K562 (cell line): ENCODE results near the gene ZBTB43. TPM values are rescaled to one million over a fixed set of nuclear protein-coding genes. Genes with fewer than 3 reads are reported as not detected.
A peak's percentile ranks its signal among the peaks of the same experiment; 100 is the strongest.

Source experiments
- ATAC-seq: fragments of 200-7000 bp; cut with Tn5 transposase; 3 replicates; pipeline ENCODE4 v1.9.1; 2020; ENCODE audit warnings: moderate library complexity
- BruUV-seq: library from RNA; stranded (reverse); fragments of 400-500 nt; replicated peaks from 2 replicates; lab custom pipeline; 2021; lab: Mats Ljungman, UMichigan
- CTCF ChIA-PET: fragments of 300-600 bp; formaldehyde crosslinking; extraction: SDS; loops from one replicate; lab custom pipeline; 2021; ENCODE audit warnings: low intra/inter-chr PET ratio; lab: Yijun Ruan, JAX
- POLR2A ChIA-PET: fragments of 300-600, 350-650 bp; sonication (Branson Sonifier 250); formaldehyde crosslinking; extraction: SDS; loops from one replicate; lab custom pipeline; 2021; ENCODE audit warnings: antibody characterized with exemption, inconsistent platforms; lab: Yijun Ruan, JAX
- DNase-seq, 4 experiments: peaks; one replicate each; pipeline versions ENCODE4 v3.0.0 to v3.0.0-alpha.2; 2011 to 2018; ENCODE audit warnings: low spot score in 3 of 4, mixed read lengths in 3 of 4; ENCODE audit errors: extremely low read depth in 1 of 4
- FAIRE-seq: peaks from 2 replicates; lab custom pipeline; 2011; peaks lifted over from hg19 to GRCh38; lab: Jason Lieb, UNC
- H2AFZ ChIP-seq: 2 replicates; pipeline ENCODE4 v1.6.0; 2011; ENCODE audit warnings: low read depth, low read length, control low read depth, inconsistent platforms
- H3K27ac ChIP-seq: fragments of 200-600 bp; 3 replicates; pipeline ENCODE4 v1.8.0; 2011; ENCODE audit warnings: low read depth, mild to moderate bottlenecking, control low read depth, inconsistent platforms, low read length, moderate library complexity, mixed read lengths; ENCODE audit errors: extremely low read depth
- H3K27me3 ChIP-seq, 2 experiments: fragments of 300-600 bp in 1 of 2; 2 replicates in 1 of 2; 3 replicates in 1 of 2; pipeline versions ENCODE4 v1.6.0 to v1.8.0; 2011; ENCODE audit warnings: inconsistent platforms in 2 of 2, low read length in 2 of 2, mild to moderate bottlenecking in 1 of 2, mixed read lengths in 1 of 2, moderate library complexity in 1 of 2; ENCODE audit not compliant: control insufficient read depth in 2 of 2, insufficient read depth in 2 of 2
- H3K36me3 ChIP-seq: fragments of 300-600 bp; 3 replicates; pipeline ENCODE4 v1.8.0; 2011; ENCODE audit warnings: mild to moderate bottlenecking, low read length, inconsistent platforms; ENCODE audit not compliant: control insufficient read depth, insufficient read depth
- H3K4me1 ChIP-seq, 2 experiments: fragments of 200-600 bp in 1 of 2; replicated peaks in 1 of 2; 2 replicates in 1 of 2; 3 replicates in 1 of 2; pipeline versions ENCODE4 v1.5.1 to v1.8.0; 2011; ENCODE audit warnings: inconsistent platforms in 2 of 2, low read length in 2 of 2, mild to moderate bottlenecking in 1 of 2, mixed read lengths in 1 of 2, moderate library complexity in 1 of 2; ENCODE audit not compliant: control insufficient read depth in 2 of 2, insufficient read depth in 2 of 2
- H3K4me2 ChIP-seq: 2 replicates; pipeline ENCODE4 v1.6.1; 2011; ENCODE audit warnings: low read length, control low read depth, inconsistent platforms, mixed read lengths; ENCODE audit not compliant: insufficient read depth
- H3K4me3 ChIP-seq: fragments of 200-600 bp; sonication (generic), shearing (Covaris generic); 2 replicates; pipeline ENCODE4 v1.5.1; 2016; ENCODE audit warnings: control low read depth, inconsistent platforms
- H3K79me2 ChIP-seq: fragments of 200-600 bp; 3 replicates; pipeline ENCODE4 v1.8.0; 2011; ENCODE audit warnings: low read length, inconsistent platforms; ENCODE audit not compliant: control insufficient read depth, insufficient read depth
- H3K9ac ChIP-seq, 2 experiments: 2 replicates each; pipeline versions ENCODE4 v1.6.0 to v1.6.1; 2011; ENCODE audit warnings: low read depth in 2 of 2, low read length in 2 of 2, control low read depth in 1 of 2, inconsistent platforms in 1 of 2, mild to moderate bottlenecking in 1 of 2, mixed read lengths in 1 of 2; ENCODE audit not compliant: insufficient read depth in 1 of 2
- H3K9me1 ChIP-seq: one replicate; pipeline ENCODE4 v1.6.0; 2011; ENCODE audit warnings: inconsistent platforms, mild to moderate bottlenecking, low read length, moderate library complexity; ENCODE audit not compliant: control insufficient read depth, insufficient read depth
- H3K9me3 ChIP-seq: replicated peaks from 2 replicates; pipeline ENCODE4 v1.5.1; 2011; ENCODE audit warnings: low read depth, low read length, inconsistent platforms; ENCODE audit not compliant: control insufficient read depth, insufficient read depth
- H4K20me1 ChIP-seq: replicated peaks from 2 replicates; pipeline ENCODE4 v1.6.1; 2011; ENCODE audit warnings: low read length, inconsistent platforms, mixed read lengths; ENCODE audit not compliant: control insufficient read depth, insufficient read depth
- BCLAF1 ChIP-seq, 2 experiments: fragments of 450-650 bp in 1 of 2; IDR thresholded peaks; 2 replicates each; pipeline ENCODE4 v1.6.1; 2011 to 2017; ENCODE audit warnings: low read depth in 2 of 2, antibody characterized with exemption in 1 of 2, borderline replicate concordance in 1 of 2, low read length in 1 of 2, mild to moderate bottlenecking in 1 of 2, mixed read lengths in 1 of 2; ENCODE audit not compliant: control insufficient read depth in 1 of 2
- C11orf30 ChIP-seq: fragments of 450-650 bp; IDR thresholded peaks from 2 replicates; pipeline ENCODE4 v1.6.1; 2016; ENCODE audit warnings: low read depth, mild to moderate bottlenecking
- KAT2B ChIP-seq: IDR thresholded peaks from one replicate; pipeline ENCODE4 v1.6.1; 2012; ENCODE audit warnings: low read depth, mild to moderate bottlenecking, control low read depth, inconsistent platforms, low read length, moderate library complexity
- MAFF ChIP-seq: IDR thresholded peaks from 2 replicates; pipeline ENCODE4 v1.6.1; 2012; ENCODE audit warnings: low read length, improper control_type of control experiment
- MAFG ChIP-seq: fragments of 450-650 bp; conservative IDR thresholded peaks from 2 replicates; pipeline ENCODE4 v1.6.1; 2016; ENCODE audit warnings: missing genetic modification characterization, missing compliant biosample characterization
- STAT5A ChIP-seq: IDR thresholded peaks from 2 replicates; pipeline ENCODE4 v1.6.1; 2012; ENCODE audit warnings: low read length, inconsistent platforms, borderline replicate concordance
- TEAD2 ChIP-seq: fragments of 450-650 bp; IDR thresholded peaks from 2 replicates; pipeline ENCODE4 v1.6.1; 2016; ENCODE audit warnings: missing genetic modification characterization, control low read depth, missing compliant biosample characterization
- TFAM ChIP-seq: fragments of 250-450 bp; sonication (Bioruptor Pico); conservative IDR thresholded peaks from 2 replicates; pipeline ENCODE4 v1.5.0; 2021; ENCODE audit warnings: mild to moderate bottlenecking, moderate library complexity
- ZNF512 ChIP-seq: IDR thresholded peaks from 2 replicates; pipeline ENCODE4 v1.6.1; 2016; ENCODE audit warnings: missing genetic modification characterization, missing compliant biosample characterization
- ZSCAN32 ChIP-seq: fragments of 450-650 bp; formaldehyde crosslinking; IDR thresholded peaks from 2 replicates; pipeline ENCODE4 v1.4.0; 2020; ENCODE audit warnings: mild to moderate bottlenecking, moderate library complexity
- WGBS: fragments of 100-300 bp; shearing (Covaris generic); methylation state at CpG from one replicate; pipeline ENCODE4 v1.1.6; 2016; ENCODE audit warnings: low coverage, mixed read lengths; ENCODE audit not compliant: insufficient coverage; ENCODE audit errors: missing lambda C conversion rate; 5-methylcytosine and 5-hydroxymethylcytosine counted together
- in situ Hi-C: fragments of 300-500 bp; cut with MboI; formaldehyde crosslinking; loops from 4 replicates; pipeline ENCODE4 v1.15.0; 2018; ENCODE audit warnings: inconsistent platforms, mixed read lengths
- intact Hi-C: fragments of 100-400 bp; cut with micrococcal nuclease; formaldehyde crosslinking; loops from 2 replicates; pipeline ENCODE4 v1.14.2; 2022
- polyA plus RNA-seq, 8 experiments: library from polyadenylated mRNA; depleted of rRNA in 4 of 8; stranded (reverse) in 5 of 8; unstranded in 3 of 8; fragments of >200 nt; fragmentation: Nextera tagmentation in 2 of 8; fragmentation: Illumina TruSeq in 1 of 8; extraction: Ambion mirVana in 2 of 8; extraction: Trizol in 1 of 8; gene quantifications; 2 replicates each; pipeline versions ENCODE4 v1.2.1 to v1.2.3, GENCODE V29; 2011 to 2014; ENCODE audit warnings: inconsistent platforms in 1 of 8, missing spikeins in 1 of 8
- total RNA-seq, 7 experiments: library from RNA; depleted of rRNA in 6 of 7; stranded (reverse); fragments of >200 nt in 6 of 7; fragmentation: Illumina TruSeq in 2 of 7; extraction: Trizol in 2 of 7; gene quantifications; 2 replicates each; pipeline versions ENCODE4 v1.2.1 to v1.2.3, GENCODE V29; 2011 to 2021; ENCODE audit warnings: low replicate concordance in 1 of 7
- TF ChIP-seq, protein P1 (sequence below): IDR thresholded peaks from 2 replicates; pipeline ENCODE4 v1.6.1; 2012; ENCODE audit warnings: low read depth, low read length, improper control_type of control experiment, borderline replicate concordance
- TF ChIP-seq, protein P2 (sequence below): fragments of 450-650 bp; IDR thresholded peaks from 2 replicates; pipeline ENCODE4 v1.6.1; 2016; ENCODE audit warnings: mild to moderate bottlenecking

Gene ZBTB43
- total and polyA plus RNA-seq, 9 of the 15 experiments (the other 6 are each of a cell fraction or from before 2014, with no cell fraction given), result 3.9 to 17.2 (median 9.1) TPM

GRCh38 chr9:126875756-126876510, 71.1 kb downstream of the ZBTB43 start:
- Histone ChIP-seq H4K20me1 (no peaks in the 10 kb centered on the region; the same call in 1 of the 2 replicates), H3K27ac (no peak overlapping the region), H3K9me3 (no peaks in the 10 kb centered on the region), H3K9me1 (no peaks in the 10 kb centered on the region), H3K9ac (no peak overlapping the region), H2AFZ (no peak overlapping the region), H3K4me3 (no peak overlapping the region), H3K4me2 (no peak overlapping the region), H3K27me3 (no peaks in the 10 kb centered on the region), H3K36me3 (peaks cover 23% of the 10 kb centered on the region), H3K79me2 (peaks cover 24% of the 10 kb centered on the region; the same call in 2 of the 3 replicates), H3K4me1 (peaks cover 3 to 7% of the 10 kb centered on the region in 2 experiments; a peak in 1 of 5 replicates)
- 39% methylated on average over 3 of the region's 4 CpGs for WGBS
- DNase-seq (no peak), ATAC-seq (no peak), FAIRE-seq (peak; percentile 35)
- in situ Hi-C loops, result no loop called here
- ChIA-PET POLR2A (no interaction called here), CTCF (no interaction called here)
- no TSS peak for BruUV-seq
- intact Hi-C loops, result no loop called here
- TF ChIP-seq MAFF (peak; percentile 61), MAFG (tag) (0 out of 2 replicates have a peak, but pooled peaks have one; percentile 36), ZNF512 (tag) (no peak), BCLAF1 (IDR thresholded peaks at IDR 0.05; ENCODE audit: borderline replicate concordance in 1 of 2, control insufficient read depth in 1 of 2, low read depth in 2 of 2, low read length in 1 of 2) (no peak), KAT2B (no peak), TFAM (CRISPR knock-in tag) (no peak), C11orf30 (peak; percentile 50; the same call in 1 of the 2 replicates), TEAD2 (tag) (no peak), STAT5A (no peak), ZSCAN32 (CRISPR knock-in tag) (no peak)
- TF ChIP-seq, protein P1, sequence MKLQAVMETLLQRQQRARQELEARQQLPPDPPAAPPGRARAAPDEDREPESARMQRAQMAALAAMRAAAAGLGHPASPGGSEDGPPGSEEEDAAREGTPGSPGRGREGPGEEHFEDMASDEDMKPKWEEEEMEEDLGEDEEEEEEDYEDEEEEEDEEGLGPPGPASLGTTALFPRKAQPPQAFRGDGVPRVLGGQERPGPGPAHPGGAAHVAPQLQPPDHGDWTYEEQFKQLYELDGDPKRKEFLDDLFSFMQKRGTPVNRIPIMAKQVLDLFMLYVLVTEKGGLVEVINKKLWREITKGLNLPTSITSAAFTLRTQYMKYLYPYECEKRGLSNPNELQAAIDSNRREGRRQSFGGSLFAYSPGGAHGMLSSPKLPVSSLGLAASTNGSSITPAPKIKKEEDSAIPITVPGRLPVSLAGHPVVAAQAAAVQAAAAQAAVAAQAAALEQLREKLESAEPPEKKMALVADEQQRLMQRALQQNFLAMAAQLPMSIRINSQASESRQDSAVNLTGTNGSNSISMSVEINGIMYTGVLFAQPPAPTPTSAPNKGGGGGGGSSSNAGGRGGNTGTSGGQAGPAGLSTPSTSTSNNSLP, result no peak
- TF ChIP-seq, protein P2, sequence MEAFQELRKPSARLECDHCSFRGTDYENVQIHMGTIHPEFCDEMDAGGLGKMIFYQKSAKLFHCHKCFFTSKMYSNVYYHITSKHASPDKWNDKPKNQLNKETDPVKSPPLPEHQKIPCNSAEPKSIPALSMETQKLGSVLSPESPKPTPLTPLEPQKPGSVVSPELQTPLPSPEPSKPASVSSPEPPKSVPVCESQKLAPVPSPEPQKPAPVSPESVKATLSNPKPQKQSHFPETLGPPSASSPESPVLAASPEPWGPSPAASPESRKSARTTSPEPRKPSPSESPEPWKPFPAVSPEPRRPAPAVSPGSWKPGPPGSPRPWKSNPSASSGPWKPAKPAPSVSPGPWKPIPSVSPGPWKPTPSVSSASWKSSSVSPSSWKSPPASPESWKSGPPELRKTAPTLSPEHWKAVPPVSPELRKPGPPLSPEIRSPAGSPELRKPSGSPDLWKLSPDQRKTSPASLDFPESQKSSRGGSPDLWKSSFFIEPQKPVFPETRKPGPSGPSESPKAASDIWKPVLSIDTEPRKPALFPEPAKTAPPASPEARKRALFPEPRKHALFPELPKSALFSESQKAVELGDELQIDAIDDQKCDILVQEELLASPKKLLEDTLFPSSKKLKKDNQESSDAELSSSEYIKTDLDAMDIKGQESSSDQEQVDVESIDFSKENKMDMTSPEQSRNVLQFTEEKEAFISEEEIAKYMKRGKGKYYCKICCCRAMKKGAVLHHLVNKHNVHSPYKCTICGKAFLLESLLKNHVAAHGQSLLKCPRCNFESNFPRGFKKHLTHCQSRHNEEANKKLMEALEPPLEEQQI, result no peak
